Gastroesophageal sphincter (tissue), 4 donors: ENCODE results near the gene ADRA2A. TPM values are rescaled to one million over a fixed set of nuclear protein-coding genes. Genes with fewer than 3 reads are reported as not detected.

Source experiments
- ATAC-seq: fragments of 150-250 bp; one replicate; pipeline ENCODE4 v1.9.1; 2016; ENCODE audit warnings: mild to moderate bottlenecking, moderate library complexity
- H3K27ac ChIP-seq, 4 donors: fragments of 200-600 bp; sonication (generic) in 3 of 4; 1 replicate in 3 of 4; 2 replicates in 1 of 4; pipeline ENCODE4 v1.5.1; 2016 to 2019
- H3K27me3 ChIP-seq: fragments of 200-600 bp; sonication (generic); one replicate; pipeline ENCODE4 v1.5.1; 2019
- H3K36me3 ChIP-seq, 2 donors: fragments of 200-600 bp; sonication (generic); one replicate each; pipeline ENCODE4 v1.5.1; 2019; ENCODE audit warnings: control low read depth in 1 of 2
- H3K4me1 ChIP-seq, 3 donors: fragments of 200-600 bp; sonication (generic); 1 replicate in 2 of 3; 2 replicates in 1 of 3; pipeline ENCODE4 v1.5.1; 2016 to 2019; ENCODE audit warnings: control low read depth in 2 of 3
- H3K4me3 ChIP-seq, 2 donors: fragments of 200-600 bp; sonication (generic); one replicate each; pipeline ENCODE4 v1.5.1; 2019; ENCODE audit warnings: mild to moderate bottlenecking in 1 of 2, moderate library complexity in 1 of 2
- H3K9me3 ChIP-seq, 3 donors: fragments of 200-600 bp; sonication (generic); one replicate each; pipeline ENCODE4 v1.5.1; 2017 to 2019; ENCODE audit warnings: control low read depth in 2 of 3
- EP300 ChIP-seq: sonication (generic); formaldehyde crosslinking; IDR thresholded peaks from one replicate; pipeline ENCODE4 v1.6.1; 2017; ENCODE audit warnings: antibody characterized with exemption, mild to moderate bottlenecking
- POLR2A ChIP-seq, 2 donors: fragments of 450-650 bp; IDR thresholded peaks; one replicate each; pipeline ENCODE4 v1.6.1; 2017; ENCODE audit warnings: antibody characterized with exemption in 2 of 2, mild to moderate bottlenecking in 2 of 2, moderate library complexity in 1 of 2
- POLR2AphosphoS5 ChIP-seq: sonication (generic); formaldehyde crosslinking; IDR thresholded peaks from one replicate; pipeline ENCODE4 v1.6.1; 2017; ENCODE audit warnings: antibody characterized with exemption
- WGBS, 2 donors: methylation state at CpG; one replicate each; pipeline ENCODE4 v1.1.5; 2018; ENCODE audit warnings: low coverage in 1 of 2; 5-methylcytosine and 5-hydroxymethylcytosine counted together
- total RNA-seq, 4 donors: library from RNA; depleted of rRNA; stranded (reverse); fragments of >200 nt; gene quantifications; one replicate each; pipeline ENCODE4 v1.1.0, GENCODE V29; 2016
- TF ChIP-seq, protein P1 (sequence below), 4 experiments: fragments of 200-600 bp in 2 of 4; fragments of 450-650 bp in 2 of 4; sonication (generic) in 1 of 4; IDR thresholded peaks; one replicate each; pipeline ENCODE4 v1.5.1; 2017 to 2019; ENCODE audit warnings: antibody characterized with exemption in 4 of 4, mild to moderate bottlenecking in 2 of 4, moderate library complexity in 2 of 4

ADRA2A gene
- total RNA-seq, 4 donors from 2014 or later: 0.62 to 2.7 (median 1.6) TPM

DNA sequence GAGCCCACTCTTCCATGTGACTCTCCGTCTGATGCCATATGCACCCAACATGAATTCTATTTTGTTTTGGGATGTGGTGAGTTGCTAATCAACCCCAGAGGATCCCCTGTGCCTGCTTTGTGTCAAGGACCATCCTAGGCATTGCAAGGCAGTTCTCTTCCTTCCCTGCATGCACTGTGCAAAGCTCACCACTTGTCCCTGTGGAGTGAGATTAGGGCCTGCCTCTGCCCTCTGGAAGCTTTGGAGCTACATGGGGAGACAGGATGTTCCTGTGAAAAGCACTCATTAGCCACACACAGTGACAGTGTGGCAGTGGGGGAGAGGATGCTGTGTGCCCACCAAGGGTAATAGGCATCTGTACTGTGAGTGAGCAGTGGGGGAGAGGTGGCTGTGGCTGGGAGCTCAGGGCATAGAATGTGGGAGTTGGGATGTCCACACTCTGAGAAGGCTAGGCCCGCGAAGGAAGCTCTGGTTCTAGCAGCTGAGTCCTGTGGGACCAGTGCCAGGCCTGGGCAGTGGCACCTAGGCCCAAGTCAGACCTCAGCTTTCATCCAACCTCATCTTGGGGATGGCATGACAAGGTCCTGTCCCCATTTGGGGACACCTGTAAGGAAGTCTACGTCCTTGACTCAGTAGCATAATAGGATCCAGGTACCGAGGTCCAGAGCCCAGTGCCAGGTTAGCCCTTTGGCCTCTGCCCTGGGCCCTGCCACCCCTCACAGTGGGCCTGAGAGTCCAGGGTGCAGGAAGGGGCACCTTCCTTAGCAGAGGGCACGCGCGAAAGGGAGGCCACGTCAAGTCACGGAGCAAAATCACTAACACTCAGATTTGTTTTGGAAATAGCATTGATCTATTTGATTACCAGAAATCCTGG, 6.6 kb downstream of the ADRA2A start:
- H3K9me3 ChIP-seq: no peaks in the 10 kb centered on the region
- ATAC-seq: no peak
- 90 to 92% methylated on average over 2 to 3 of the region's 10 CpGs for WGBS, 2 donors
- TF ChIP-seq POLR2A (IDR thresholded peaks at IDR 0.05) (no peak), EP300 (no peak), POLR2AphosphoS5 (no peak)
- TF ChIP-seq, protein P1, sequence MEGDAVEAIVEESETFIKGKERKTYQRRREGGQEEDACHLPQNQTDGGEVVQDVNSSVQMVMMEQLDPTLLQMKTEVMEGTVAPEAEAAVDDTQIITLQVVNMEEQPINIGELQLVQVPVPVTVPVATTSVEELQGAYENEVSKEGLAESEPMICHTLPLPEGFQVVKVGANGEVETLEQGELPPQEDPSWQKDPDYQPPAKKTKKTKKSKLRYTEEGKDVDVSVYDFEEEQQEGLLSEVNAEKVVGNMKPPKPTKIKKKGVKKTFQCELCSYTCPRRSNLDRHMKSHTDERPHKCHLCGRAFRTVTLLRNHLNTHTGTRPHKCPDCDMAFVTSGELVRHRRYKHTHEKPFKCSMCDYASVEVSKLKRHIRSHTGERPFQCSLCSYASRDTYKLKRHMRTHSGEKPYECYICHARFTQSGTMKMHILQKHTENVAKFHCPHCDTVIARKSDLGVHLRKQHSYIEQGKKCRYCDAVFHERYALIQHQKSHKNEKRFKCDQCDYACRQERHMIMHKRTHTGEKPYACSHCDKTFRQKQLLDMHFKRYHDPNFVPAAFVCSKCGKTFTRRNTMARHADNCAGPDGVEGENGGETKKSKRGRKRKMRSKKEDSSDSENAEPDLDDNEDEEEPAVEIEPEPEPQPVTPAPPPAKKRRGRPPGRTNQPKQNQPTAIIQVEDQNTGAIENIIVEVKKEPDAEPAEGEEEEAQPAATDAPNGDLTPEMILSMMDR (IDR thresholded peaks at IDR 0.05): no peak
- H3K36me3 ChIP-seq: no peaks in the 10 kb centered on the region
- H3K4me1 ChIP-seq: peaks cover 0 to 10% (median 0%) of the 10 kb centered on the region in 3 donors
- peaks cover 49% of the 10 kb centered on the region for H3K27me3 ChIP-seq
- H3K4me3 ChIP-seq: no peak overlapping the region
- no peak overlapping the region for H3K27ac ChIP-seq

DNA sequence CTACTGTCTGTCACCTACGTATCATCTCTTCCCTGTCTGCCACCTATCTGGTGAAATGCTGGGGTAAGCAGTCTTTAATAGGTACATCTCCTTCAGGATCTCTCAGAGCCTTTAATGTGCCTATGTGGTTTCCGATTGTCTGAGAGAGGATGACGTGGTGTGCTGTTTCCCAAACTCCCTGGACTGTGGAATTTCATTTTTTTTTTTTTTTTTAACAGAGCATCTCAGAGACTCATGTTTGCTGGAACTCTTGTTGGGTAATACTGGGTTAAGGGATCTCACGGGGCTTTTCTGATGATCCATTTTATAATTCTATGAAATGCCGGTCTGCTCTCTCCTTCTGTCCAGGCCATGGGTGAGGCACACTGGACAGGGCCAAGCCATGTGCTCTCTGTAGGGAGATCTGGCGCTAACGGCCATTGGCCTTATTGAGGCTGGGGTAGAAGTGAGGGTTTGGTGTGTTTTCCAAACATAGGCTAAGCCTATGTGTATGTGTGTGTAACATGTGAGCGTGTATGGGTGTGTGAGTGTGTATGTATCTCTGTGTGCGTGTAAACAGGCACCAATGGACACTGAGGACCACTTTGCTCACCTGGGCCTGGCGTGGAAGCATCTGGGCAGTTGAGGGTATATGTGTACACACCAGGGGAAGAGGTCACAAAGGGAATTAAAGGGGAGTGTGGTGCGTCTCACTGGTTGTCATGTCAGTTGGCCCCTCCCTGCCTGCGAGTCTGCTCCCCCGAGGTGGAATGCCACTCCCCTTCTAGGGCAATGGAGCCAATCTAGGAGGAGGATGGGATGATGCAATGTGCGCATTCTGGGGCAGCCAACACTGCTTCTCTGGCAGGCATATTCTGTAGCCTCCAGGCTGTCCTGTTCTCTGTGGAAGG, 7.8 kb downstream of the ADRA2A start:
- H3K27ac ChIP-seq: no peak overlapping the region
- H3K27me3 ChIP-seq: peaks cover 42% of the 10 kb centered on the region
- H3K36me3 ChIP-seq: no peaks in the 10 kb centered on the region
- WGBS, 2 donors: 78 to 84% methylated on average over 3 to 13 of the region's 14 CpGs
- no peaks in the 10 kb centered on the region for H3K9me3 ChIP-seq
- ATAC-seq: no peak
- TF ChIP-seq POLR2AphosphoS5 (no peak), POLR2A (IDR thresholded peaks at IDR 0.05) (no peak), EP300 (no peak)
- TF ChIP-seq, protein P1 (IDR thresholded peaks at IDR 0.05): no peak
- no peak overlapping the region for H3K4me3 ChIP-seq
- no peaks in the 10 kb centered on the region for H3K4me1 ChIP-seq

DNA sequence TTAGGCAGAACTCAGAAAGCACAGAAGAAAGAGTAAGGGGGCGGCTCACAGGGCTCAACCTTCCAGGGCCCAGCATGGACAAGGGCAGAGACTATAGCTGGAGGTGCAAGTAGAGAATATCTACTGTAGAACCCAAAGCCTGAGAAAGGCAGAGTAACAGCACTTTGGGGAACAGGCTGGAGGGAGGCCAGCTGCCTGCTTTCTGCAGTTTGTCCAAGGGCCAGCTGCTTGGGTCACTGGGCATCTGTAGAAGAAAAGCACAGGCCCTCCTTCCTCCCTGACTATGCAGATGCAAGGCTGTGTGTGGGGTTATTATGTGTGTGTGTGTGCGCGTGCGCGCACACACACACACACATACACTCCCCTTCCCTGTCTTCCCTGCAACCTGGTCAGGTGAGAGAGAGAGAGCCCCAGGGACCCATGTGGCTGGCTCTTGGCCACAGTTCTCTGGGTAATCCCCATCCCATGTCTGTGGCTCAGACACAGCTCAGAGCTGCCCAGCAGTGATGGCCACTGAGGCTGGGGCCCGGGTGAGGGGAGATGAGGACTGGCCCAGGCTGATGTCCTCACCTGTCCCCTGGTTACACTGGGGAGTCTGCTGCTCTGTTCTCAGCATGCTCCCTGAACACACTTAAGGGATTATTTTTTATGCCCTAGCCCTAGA, 9.0 kb downstream of the ADRA2A start:
- Histone ChIP-seq H3K9me3 (no peaks in the 10 kb centered on the region), H3K27me3 (peaks cover 36% of the 10 kb centered on the region), H3K36me3 (no peaks in the 10 kb centered on the region), H3K4me1 (no peaks in the 10 kb centered on the region), H3K27ac (no peak overlapping the region), H3K4me3 (no peak overlapping the region)
- no peak for TF ChIP-seq POLR2A (IDR thresholded peaks at IDR 0.05)
- no peak for TF ChIP-seq POLR2AphosphoS5
- TF ChIP-seq, protein P1 (IDR thresholded peaks at IDR 0.05): no peak
- TF ChIP-seq EP300: no peak
- WGBS, 2 donors: 60 to 100% methylated on average over 1 to 3 of the region's 6 CpGs
- no peak for ATAC-seq

DNA sequence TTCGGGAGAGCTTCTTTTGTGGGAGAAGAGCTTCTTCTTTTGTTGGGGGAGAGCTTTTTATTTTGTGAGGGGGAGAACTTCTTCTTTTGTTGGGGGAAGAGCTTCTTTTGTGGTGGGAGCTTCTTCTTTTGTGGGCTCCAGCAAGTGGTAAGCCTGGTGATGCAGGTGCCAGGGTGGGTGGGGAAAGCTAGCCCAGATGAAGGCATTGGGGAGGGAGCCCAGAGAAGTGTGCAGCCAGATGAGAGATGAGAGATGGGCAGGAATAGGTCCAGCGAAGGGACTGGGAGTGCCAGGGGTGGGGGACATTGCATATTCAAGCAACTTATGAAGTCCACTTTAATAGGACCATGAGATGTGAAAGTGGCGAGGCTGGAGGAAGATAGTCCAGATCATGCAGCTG, 9.7 kb downstream of the ADRA2A start:
- H3K27ac ChIP-seq: no peak overlapping the region
- 91% methylated on average over 1 to 2 of the region's 3 CpGs for WGBS, 2 donors
- H3K36me3 ChIP-seq: no peaks in the 10 kb centered on the region
- peaks cover 33% of the 10 kb centered on the region for H3K27me3 ChIP-seq
- ATAC-seq: no peak
- H3K4me3 ChIP-seq: no peak overlapping the region
- H3K9me3 ChIP-seq: no peaks in the 10 kb centered on the region
- no peaks in the 10 kb centered on the region for H3K4me1 ChIP-seq
- TF ChIP-seq, protein P1 (IDR thresholded peaks at IDR 0.05): no peak
- no peak for TF ChIP-seq POLR2AphosphoS5
- no peak for TF ChIP-seq POLR2A (IDR thresholded peaks at IDR 0.05)
- TF ChIP-seq EP300: no peak
